Stimulated activated CD8-positive, alpha-beta memory T cell treated with anti-CD3 and anti-CD28 coated beads, Interleukin-4, amount 100 ng/mL, for 48 hours (primary cell): ENCODE data around the gene ZNF467.

ENCODE experiments used
- DNase-seq: peaks from one replicate; pipeline ENCODE4 v3.0.0-alpha.2; 2020

Gene ZNF467, protein sequence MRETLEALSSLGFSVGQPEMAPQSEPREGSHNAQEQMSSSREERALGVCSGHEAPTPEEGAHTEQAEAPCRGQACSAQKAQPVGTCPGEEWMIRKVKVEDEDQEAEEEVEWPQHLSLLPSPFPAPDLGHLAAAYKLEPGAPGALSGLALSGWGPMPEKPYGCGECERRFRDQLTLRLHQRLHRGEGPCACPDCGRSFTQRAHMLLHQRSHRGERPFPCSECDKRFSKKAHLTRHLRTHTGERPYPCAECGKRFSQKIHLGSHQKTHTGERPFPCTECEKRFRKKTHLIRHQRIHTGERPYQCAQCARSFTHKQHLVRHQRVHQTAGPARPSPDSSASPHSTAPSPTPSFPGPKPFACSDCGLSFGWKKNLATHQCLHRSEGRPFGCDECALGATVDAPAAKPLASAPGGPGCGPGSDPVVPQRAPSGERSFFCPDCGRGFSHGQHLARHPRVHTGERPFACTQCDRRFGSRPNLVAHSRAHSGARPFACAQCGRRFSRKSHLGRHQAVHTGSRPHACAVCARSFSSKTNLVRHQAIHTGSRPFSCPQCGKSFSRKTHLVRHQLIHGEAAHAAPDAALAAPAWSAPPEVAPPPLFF

GRCh38 chr7:149773446-149774236, at the start of gene ZNF467:
TSS of gene ZNF467 (minus strand) at chr7:149773588. CDS start at chr7:149771032, 2,556 bp downstream.
- DNase-seq = peak; percentile 33

GRCh38 chr7:149822353-149822943, 49.1 kb upstream of the ZNF467 start:
- DNase-seq = no peak

DNA sequence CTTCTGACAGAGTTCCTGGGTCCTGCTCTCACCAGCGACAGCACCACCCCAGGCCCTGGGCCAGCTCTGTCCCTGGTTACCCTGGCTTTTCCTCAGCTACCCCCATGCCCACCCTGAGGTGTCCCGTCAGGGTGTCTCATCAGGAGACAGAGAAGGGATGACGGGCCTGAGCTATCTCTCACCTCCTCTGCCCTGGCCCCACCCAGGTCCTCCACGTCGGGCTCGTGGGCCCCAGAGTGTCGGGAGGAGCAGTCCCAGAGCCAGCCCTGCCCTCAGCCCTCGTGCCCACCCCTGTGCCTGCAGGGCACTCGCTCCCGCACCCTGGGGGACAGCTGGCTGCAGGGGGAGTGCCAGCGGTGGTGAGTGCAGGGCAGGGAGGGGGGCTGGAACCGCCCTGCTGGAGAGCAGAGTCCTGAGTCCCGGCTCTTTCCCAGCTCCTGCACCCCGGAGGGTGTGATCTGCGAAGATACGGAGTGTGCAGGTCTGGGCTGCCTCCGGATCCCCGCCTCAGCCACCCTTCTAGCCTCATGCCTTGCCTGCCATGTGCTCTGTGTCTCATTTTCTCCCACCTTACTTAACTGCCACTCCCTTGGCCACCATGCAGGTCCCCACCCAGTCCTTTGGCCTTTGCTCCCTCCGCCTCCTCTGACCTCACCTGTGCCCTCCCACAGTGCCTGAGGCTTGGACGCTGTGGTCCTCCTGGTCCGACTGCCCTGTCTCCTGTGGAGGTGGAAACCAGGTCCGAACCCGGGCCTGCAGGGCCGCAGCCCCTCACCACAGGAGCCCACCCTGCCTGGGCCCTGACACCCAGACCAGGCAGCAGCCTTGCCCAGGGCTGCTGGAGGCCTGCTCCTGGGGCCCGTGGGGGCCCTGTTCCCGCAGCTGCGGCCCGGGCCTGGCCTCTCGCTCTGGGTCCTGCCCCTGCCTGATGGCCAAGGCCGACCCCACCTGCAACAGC, 48.1 kb upstream of the ZNF467 start:
- no peak for DNase-seq

- DNase-seq = no peak
These were observed 47.3 kb upstream of the ZNF467 start for GRCh38 chr7:149820622-149821190.

DNA sequence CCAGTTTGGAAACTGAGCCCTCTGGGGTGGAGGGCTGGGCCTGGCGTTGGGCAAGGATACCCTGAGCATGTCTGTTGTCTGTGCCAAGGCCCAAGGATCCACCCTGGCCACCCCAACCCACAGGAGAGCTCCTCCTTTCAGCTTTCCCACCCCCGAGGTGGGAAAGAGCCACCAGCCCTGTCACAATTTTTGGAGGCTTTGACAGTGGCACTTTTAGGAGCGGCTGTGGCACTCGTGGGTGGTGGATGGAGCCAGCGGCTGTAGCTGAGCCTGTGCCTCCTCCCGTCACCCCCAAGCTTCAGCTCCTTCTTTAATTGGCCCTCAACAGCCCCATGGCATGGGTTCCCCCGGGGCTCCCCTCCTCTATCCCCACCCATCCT, 46.6 kb upstream of the ZNF467 start:
- DNase-seq = no peak

GRCh38 chr7:149819141-149819960, 46.0 kb upstream of the ZNF467 start:
- no peak for DNase-seq

GRCh38 chr7:149818536-149818840, 45.1 kb upstream of the ZNF467 start:
- DNase-seq = no peak

- no peak for DNase-seq
These were observed 44.6 kb upstream of the ZNF467 start for GRCh38 chr7:149817836-149818535.

- DNase-seq = no peak
These were observed 43.9 kb upstream of the ZNF467 start for GRCh38 chr7:149817301-149817771.

DNA sequence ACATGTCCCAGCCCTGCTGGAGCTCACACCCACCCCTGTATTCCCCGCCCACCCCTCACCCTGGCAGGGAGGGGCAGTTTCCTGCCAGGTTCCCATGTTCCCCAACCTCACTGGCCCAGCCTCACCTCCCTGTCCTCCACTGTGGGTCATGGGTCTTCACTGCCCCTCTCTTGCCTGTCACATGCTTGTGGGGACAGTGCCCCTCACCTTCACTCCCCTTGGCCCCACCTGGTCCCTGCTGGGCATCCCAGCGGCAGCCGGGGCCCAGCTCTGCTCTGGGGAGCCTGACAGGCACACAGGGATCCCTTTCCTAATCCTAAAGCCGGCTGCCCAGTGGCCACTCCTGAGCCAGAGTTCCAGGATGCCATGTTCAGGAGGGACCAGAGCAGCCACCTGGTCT, 43.4 kb upstream of the ZNF467 start:
- no peak for DNase-seq

GRCh38 chr7:149816267-149816751, 42.9 kb upstream of the ZNF467 start:
- no peak for DNase-seq

DNA sequence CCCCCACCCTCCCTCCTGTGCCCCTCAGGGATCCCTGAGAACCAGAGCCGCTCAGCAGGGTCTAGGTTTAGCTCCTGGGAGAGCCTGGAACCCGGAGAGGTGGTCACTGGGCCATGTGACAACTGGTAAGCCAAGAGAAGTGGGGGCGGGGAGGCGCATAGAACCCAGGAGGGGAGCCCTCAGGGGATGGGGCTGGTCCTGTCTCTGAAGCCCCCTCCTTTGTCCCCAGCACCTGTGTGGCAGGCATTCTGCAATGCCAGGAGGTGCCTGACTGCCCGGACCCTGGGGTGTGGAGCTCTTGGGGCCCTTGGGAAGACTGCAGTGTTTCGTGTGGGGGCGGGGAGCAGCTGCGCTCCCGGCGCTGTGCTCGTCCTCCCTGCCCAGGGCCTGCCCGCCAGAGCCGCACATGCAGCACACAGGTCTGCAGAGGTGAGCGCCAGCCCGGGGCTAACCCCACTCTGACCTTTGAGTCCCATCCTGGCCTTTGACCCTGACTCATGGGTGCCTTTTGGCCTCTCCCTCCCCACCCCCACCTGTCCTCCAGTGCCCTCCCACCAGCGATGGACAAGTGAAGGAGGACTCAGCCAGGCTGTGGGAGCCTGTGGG, 42.4 kb upstream of the ZNF467 start:
- no peak for DNase-seq

DNA sequence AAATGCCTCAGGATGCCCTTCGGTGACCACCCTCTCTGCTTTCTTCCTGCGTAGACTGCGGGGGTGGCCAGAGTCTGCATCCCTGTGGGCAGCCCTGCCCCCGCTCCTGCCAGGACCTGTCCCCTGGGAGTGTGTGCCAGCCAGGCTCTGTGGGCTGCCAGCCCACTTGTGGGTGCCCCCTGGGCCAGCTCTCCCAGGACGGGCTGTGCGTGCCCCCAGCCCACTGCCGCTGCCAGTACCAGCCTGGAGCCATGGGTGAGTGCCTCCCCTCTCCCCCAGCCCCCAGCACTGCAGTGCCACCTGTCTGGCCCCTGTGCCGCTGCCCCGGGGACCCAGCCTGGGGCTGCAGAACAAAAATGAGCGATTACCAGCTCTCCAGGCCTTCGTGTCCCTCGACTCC, 41.7 kb upstream of the ZNF467 start:
- DNase-seq = no peak

DNA sequence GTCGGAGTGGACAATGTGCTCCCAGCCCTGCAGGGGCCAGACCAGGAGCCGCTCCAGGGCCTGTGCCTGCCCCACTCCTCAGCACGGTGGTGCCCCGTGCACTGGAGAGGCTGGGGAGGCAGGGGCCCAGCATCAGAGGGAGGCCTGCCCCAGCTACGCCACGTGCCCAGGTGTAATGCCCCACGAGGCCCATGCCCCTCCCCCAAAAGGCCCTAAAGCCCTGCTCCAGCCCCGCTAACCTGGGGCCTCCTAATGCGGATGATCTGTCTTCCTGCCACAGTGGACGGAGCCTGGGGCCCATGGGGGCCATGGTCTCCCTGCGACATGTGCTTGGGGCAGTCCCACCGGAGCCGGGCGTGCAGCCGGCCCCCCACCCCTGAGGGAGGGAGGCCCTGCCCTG, 41.1 kb upstream of the ZNF467 start:
- no peak for DNase-seq

DNA sequence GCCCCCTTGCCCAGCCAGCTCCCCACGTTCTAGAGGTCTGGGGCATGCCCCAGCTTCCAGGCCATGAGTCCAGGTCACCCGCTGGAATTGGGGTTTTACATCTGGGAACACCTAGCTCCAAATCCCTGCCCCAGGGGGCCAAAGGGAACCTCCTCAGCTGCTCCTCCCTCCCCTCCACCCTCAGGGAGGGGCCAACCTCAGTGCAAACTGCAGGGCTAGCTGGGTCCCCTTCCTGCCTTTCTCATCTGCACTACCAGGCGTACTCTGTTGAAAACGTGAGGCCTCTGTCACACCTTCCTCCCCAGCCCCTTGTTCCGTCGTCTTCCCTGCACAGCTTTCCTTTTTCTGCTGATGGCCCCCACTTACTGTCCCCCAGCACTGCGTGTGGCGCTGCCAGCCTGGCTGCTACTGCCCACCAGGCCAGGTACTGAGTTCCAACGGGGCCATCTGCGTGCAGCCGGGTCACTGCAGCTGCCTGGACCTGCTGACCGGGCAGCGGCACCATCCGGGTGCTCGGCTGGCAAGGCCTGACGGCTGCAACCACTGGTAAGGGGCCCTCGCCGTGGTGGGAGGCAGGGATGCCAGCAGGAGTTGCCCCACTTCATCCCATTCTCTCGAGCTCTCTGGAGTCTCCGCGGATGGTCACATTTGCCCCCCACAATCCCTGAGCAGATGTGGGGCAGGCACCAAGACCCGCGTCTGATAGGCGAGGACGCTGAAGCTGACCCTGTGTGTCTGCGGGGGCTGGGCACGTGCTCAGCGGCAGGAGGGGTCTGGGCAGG, 40.1 kb upstream of the ZNF467 start:
- DNase-seq = no peak

DNA sequence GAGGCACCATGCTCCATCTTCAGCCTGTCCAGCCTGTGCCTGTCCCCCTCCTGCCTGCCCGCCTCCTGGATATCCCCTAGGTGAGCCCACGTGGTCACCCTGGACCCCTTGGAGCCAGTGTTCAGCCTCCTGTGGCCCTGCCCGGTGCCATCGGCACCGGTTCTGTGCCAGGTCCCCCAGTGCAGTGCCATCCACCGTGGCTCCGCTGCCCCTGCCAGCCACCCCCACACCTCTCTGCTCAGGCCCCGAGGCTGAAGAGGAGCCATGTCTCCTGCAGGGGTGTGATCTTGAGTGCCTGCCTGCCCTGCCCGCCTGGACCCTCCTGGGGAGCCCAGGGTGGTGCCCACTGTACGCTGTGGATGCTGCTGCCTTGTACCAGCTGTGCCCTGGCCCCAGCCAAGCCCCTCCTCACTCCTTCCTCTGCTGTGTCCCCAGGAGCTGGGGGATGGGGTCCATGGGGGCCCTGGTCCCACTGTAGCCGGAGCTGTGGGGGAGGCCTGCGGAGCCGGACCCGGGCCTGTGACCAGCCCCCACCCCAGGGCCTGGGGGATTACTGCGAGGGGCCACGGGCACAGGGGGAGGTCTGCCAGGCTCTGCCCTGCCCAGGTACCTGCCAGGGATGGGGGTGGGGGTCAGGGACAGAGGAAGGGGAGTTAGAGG, 38.6 kb upstream of the ZNF467 start:
- DNase-seq = no peak

- DNase-seq = no peak
These were observed 37.8 kb upstream of the ZNF467 start for GRCh38 chr7:149811221-149811620.

GRCh38 chr7:149809215-149809614, 35.8 kb upstream of the ZNF467 start:
- no peak for DNase-seq
